Measurements from ENCODE around the gene CRIP1.

DNA sequence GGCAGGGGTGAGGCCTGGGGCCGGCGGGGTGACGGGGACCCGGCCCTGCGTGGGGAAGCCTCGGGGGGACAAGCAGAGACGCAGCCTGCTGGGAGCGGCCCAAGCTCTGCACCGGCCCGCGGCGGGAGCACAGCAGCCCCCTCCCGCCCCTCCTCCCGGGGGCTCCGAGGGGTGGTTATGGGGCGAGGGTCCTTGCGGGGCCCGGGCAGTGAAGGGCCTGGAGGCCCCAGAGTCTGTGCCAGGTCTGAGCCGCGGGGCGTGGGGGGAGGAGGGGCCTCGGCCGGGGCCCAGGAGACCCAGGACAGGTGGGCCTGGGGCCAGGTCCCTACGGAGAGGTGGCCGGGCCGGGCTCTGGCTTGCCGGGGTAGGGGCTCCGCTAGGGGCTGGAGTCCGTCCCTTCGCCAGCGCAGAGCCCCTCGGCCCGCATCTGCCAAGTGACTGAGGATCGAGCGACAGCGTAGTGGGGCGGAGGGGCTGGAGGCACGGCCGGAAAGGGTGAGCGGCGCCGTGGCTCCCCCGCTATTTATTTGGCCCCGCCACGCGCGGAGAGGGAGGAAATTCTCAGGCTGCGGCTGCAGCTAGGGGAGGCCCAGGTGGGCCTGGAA is 40.2 kb downstream of the CRIP1 start:
- TF ChIP-seq, protein P1, sequence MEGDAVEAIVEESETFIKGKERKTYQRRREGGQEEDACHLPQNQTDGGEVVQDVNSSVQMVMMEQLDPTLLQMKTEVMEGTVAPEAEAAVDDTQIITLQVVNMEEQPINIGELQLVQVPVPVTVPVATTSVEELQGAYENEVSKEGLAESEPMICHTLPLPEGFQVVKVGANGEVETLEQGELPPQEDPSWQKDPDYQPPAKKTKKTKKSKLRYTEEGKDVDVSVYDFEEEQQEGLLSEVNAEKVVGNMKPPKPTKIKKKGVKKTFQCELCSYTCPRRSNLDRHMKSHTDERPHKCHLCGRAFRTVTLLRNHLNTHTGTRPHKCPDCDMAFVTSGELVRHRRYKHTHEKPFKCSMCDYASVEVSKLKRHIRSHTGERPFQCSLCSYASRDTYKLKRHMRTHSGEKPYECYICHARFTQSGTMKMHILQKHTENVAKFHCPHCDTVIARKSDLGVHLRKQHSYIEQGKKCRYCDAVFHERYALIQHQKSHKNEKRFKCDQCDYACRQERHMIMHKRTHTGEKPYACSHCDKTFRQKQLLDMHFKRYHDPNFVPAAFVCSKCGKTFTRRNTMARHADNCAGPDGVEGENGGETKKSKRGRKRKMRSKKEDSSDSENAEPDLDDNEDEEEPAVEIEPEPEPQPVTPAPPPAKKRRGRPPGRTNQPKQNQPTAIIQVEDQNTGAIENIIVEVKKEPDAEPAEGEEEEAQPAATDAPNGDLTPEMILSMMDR (IDR thresholded peaks at IDR 0.05) = no peak
- no peak for TF ChIP-seq ZFX (IDR thresholded peaks at IDR 0.05; ENCODE audit: borderline replicate concordance)

All from 22Rv1 (cell line).